ENCODE measurements around the gene RARB.

Gene RARB

GRCh38 chr3:25421747-25422146 lies 6.3 kb upstream of the RARB start:
- DNase-seq (ENCODE audit: insufficient read length, low spot score) (no peak), FAIRE-seq (no peak)

- FAIRE-seq (no peak), DNase-seq (ENCODE audit: insufficient read length, low spot score) (no peak)
Observed at GRCh38 chr3:25423780-25424588, 4.1 kb upstream of the RARB start.

- FAIRE-seq (no peak), DNase-seq (ENCODE audit: insufficient read length, low spot score) (no peak)
Observed at GRCh38 chr3:25424614-25425013, 3.4 kb upstream of the RARB start.

- FAIRE-seq (no peak), DNase-seq (ENCODE audit: insufficient read length, low spot score) (no peak)
Observed at GRCh38 chr3:25426408-25426807, 1.7 kb upstream of the RARB start.

- FAIRE-seq (no peak), DNase-seq (ENCODE audit: insufficient read length, low spot score) (no peak)
Observed at GRCh38 chr3:25427155-25427554, 908 bp upstream of the RARB start.

- DNase-seq (ENCODE audit: insufficient read length, low spot score) (no peak), FAIRE-seq (no peak)
Observed at GRCh38 chr3:25427563-25427941, 511 bp upstream of the RARB start.

- FAIRE-seq (no peak), DNase-seq (ENCODE audit: insufficient read length, low spot score) (no peak)
Observed at GRCh38 chr3:25428789-25429335, 799 bp downstream of the RARB start.

GRCh38 chr3:25429361-25430286 lies 1.6 kb downstream of the RARB start:
- FAIRE-seq = no peak

GRCh38 chr3:25430287-25430934 lies 2.3 kb downstream of the RARB start:
- no peak for DNase-seq (ENCODE audit: insufficient read length, low spot score)
- no peak for FAIRE-seq

More at GRCh38 chr3:25429361-25430286, 1.6 kb downstream of the RARB start:
- DNase-seq (ENCODE audit: insufficient read length, low spot score) = no peak

- FAIRE-seq (no peak), DNase-seq (ENCODE audit: insufficient read length, low spot score) (no peak)
Observed at GRCh38 chr3:25430935-25431770, 3.1 kb downstream of the RARB start.

- DNase-seq (ENCODE audit: insufficient read length, low spot score) = no peak
- no peak for FAIRE-seq
Observed at GRCh38 chr3:25432176-25432720, 4.2 kb downstream of the RARB start.

GRCh38 chr3:25433106-25433505 lies 5.0 kb downstream of the RARB start:
- FAIRE-seq (no peak), DNase-seq (ENCODE audit: insufficient read length, low spot score) (no peak)

- FAIRE-seq = no peak
Observed at GRCh38 chr3:25433868-25434267, 5.8 kb downstream of the RARB start.

GRCh38 chr3:25437953-25438352 lies 9.9 kb downstream of the RARB start:
- DNase-seq (ENCODE audit: insufficient read length, low spot score) (no peak), FAIRE-seq (no peak)

More at GRCh38 chr3:25433868-25434267, 5.8 kb downstream of the RARB start:
- no peak for DNase-seq (ENCODE audit: insufficient read length, low spot score)

- DNase-seq (ENCODE audit: insufficient read length, low spot score) (no peak), FAIRE-seq (no peak)
Observed at GRCh38 chr3:25438791-25439555, 10.9 kb downstream of the RARB start.

- no peak for DNase-seq (ENCODE audit: insufficient read length, low spot score)
- FAIRE-seq = no peak
Observed at GRCh38 chr3:25441234-25441856, 13.3 kb downstream of the RARB start.

- no peak for FAIRE-seq
- no peak for DNase-seq (ENCODE audit: insufficient read length, low spot score)
Observed at GRCh38 chr3:25442486-25442885, 14.4 kb downstream of the RARB start.

GRCh38 chr3:25444273-25444672 lies 16.2 kb downstream of the RARB start:
- DNase-seq (ENCODE audit: insufficient read length, low spot score) (no peak), FAIRE-seq (no peak)

GRCh38 chr3:25445731-25446130 lies 17.7 kb downstream of the RARB start:
- FAIRE-seq (no peak), DNase-seq (ENCODE audit: insufficient read length, low spot score) (no peak)
